GM12875 (cell line): Measurements from ENCODE around the gene ONECUT2.
A peak's percentile ranks its signal among the peaks of the same experiment; 100 is the strongest.

Experiments
- H3K4me3 ChIP-seq: one replicate; pipeline ENCODE4 v1.5.1; 2011; ENCODE audit warnings: low read depth, low read length, control low read depth
- TF ChIP-seq, protein P1 (sequence below): IDR thresholded peaks from 2 replicates; pipeline ENCODE4 v1.5.1; 2011; ENCODE audit warnings: low read depth, mild to moderate bottlenecking, control low read depth, inconsistent platforms, low read length, moderate library complexity, borderline replicate concordance; ENCODE audit not compliant: insufficient read depth

ONECUT2 gene

GRCh38 chr18:57437766-57438671 lies 2.8 kb downstream of the ONECUT2 start:
- peak overlapping the region; percentile 27 for H3K4me3 ChIP-seq
- TF ChIP-seq, protein P1, sequence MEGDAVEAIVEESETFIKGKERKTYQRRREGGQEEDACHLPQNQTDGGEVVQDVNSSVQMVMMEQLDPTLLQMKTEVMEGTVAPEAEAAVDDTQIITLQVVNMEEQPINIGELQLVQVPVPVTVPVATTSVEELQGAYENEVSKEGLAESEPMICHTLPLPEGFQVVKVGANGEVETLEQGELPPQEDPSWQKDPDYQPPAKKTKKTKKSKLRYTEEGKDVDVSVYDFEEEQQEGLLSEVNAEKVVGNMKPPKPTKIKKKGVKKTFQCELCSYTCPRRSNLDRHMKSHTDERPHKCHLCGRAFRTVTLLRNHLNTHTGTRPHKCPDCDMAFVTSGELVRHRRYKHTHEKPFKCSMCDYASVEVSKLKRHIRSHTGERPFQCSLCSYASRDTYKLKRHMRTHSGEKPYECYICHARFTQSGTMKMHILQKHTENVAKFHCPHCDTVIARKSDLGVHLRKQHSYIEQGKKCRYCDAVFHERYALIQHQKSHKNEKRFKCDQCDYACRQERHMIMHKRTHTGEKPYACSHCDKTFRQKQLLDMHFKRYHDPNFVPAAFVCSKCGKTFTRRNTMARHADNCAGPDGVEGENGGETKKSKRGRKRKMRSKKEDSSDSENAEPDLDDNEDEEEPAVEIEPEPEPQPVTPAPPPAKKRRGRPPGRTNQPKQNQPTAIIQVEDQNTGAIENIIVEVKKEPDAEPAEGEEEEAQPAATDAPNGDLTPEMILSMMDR = peak; percentile 70

DNA sequence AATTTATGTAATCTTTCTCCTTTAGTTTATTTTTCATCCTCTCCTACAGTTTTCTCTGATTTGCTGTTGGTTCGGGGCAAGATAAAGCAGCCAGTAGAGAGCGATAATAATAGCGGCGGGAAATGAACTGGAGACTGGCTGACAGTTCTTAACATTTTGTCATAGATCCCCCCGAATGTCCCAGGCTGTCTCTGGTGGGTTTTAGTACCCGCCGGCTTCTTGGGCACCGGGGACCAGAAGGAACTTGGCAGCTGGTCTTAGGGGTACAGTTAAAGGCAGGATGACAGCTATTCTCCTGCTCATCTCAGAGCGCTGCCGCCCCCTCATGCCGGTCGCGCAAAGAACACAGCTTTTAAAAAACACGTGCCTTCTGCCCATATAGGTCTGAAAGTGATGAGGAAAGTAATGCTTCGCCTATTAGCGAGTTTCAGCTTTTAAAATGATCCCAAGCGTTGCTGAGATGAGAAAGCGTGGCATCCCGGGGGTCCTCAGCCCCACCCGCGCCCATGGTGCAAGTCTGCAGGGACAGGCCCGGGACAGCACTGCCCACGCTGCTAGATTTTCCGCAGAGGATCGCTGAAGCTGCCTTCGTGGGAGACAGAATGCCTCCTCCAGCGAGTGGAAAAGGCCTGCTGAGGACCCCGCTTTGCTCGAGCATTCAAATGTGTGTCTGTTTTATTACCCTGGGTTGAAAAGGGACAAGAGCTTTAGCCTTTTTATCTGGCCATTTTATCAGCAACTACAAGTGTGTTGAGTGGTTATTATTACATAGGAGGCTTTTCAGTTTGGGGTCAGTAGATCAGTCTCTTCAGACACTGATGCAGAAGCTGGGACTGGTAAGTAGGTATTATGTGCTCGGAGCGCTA lies 3.8 kb downstream of the ONECUT2 start:
- H3K4me3 ChIP-seq = no peak overlapping the region
- TF ChIP-seq, protein P1 = no peak

- no peak overlapping the region for H3K4me3 ChIP-seq
- TF ChIP-seq, protein P1 = no peak
These were observed 4.4 kb downstream of the ONECUT2 start for GRCh38 chr18:57439609-57439968.

DNA sequence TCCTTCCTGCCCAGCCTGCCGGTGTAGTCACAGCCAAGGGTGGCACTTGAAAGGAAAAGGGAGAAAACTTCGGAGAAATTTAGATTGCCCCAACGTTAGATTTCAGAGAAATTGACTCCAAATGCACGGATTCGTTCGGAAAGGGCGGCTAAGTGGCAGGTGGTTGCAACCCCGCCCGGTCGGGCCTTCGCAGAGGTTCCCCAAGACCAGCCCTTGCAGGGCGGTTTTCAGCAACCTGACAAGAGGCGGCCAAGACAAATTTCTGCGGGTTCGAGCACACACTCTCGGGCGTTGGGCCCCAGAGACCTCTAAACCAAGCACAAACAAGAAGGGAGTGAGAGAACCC lies 4.8 kb downstream of the ONECUT2 start:
- TF ChIP-seq, protein P1 = no peak
- no peak overlapping the region for H3K4me3 ChIP-seq

DNA sequence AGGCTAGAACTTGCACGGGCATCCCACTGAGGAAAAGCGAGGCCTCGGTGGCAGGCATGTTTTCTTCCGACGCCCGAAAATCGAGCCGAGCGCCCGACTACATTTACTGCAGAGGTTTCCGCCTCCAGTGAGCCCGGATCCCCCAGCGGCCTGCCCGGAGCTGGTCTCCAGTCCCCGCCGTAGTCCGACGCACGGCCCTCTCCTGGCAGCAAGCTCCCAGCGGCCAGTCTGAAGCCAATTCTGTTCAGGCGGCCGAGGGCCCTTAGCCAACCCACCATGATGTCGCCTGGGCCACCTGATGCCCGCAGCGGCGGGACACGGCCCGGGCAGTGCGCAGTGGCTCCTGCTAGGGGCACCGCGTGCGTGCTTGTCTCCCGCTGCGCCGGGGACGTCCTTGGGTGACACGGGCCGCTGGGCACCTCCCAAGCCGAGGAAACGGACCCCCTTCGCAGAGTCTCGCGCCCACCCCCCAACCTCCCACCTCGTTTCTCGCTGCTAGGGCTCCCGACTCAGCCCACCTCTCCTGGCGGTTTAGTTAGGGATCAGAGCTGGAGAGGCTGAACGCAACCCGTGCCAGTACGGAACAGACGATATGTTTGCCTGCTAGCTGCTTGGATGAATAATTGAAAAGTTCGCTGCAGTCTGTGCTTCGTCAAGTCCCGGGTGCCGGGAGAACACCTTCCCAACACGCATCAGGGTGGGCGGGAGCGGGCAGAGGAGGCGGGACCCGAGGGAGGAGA lies 5.3 kb downstream of the ONECUT2 start:
- TF ChIP-seq, protein P1 = no peak
- H3K4me3 ChIP-seq = no peak overlapping the region

DNA sequence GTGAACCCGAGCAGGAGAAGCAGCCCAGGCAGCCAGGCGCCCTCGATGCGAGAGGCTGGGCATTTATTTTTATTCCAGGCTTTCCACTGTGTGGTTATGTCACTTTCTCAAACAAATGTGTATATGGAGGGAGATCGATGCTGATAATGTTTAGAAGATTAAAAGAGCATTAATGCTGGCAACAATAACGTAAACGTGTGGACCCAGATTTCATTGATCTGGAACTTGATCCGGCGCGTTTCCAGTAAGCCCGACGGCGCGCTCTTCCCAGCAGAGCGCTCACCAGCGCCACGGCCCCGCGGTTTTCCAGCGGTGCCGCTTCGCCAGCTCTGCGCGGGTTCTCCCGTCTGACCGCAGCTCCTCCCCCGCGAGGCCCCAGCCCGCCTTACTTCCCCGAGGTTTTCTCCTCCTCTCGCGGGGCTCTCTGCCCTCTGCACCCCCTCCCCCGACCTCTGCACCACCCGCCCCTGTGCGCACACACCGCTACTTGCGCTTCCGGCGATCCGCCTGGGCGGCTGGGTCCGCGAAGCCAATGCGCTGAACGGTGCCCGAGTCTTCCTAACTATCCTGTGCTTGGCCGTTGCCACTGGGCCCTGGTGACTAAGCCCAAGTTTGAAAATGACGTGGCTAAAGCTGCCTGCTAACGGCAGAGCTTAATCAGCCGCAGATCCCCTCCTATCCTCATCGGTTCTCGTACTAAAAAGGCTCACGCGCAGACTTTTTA lies 6.1 kb downstream of the ONECUT2 start:
- H3K4me3 ChIP-seq = peak overlapping the region; percentile 26
- TF ChIP-seq, protein P1 = no peak
